Neural progenitor cell (in vitro differentiated cells): ENCODE results near the gene LRRN4.

Source experiments
- EZH2 ChIP-seq: fragments of 200-600 bp; sonication (generic); IDR thresholded peaks from 2 replicates; pipeline ENCODE4 v1.6.1; 2017; ENCODE audit warnings: antibody characterized with exemption, mild to moderate bottlenecking, moderate library complexity
- EZH2phosphoT487 ChIP-seq: fragments of 200-600 bp; sonication (generic); IDR thresholded peaks from 2 replicates; pipeline ENCODE4 v1.6.1; 2017; ENCODE audit warnings: antibody characterized with exemption
- TF ChIP-seq, protein P1 (sequence below): fragments of 200-600 bp; sonication (generic); IDR thresholded peaks from 2 replicates; pipeline ENCODE4 v1.5.1; 2017; ENCODE audit warnings: antibody characterized with exemption, mild to moderate bottlenecking

DNA sequence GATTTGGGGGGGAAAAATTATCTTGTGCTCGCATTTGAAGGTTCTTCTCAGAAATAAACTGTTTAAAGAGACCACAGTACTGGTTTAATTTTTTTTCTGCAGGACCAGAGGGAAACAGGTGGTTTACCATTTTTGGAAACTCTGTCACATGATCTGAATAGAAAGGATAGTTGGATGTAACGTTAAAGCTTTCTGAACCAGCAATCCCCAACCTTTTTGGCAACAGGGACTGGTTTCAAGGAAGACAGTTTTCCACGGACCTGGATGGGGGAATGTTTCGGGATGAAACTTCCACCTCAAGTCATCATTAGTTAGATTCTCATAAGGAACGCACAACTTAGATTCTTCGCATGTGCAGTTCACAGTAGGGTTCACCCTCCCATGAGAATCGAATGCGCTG is 53.0 kb downstream of the LRRN4 start:
- TF ChIP-seq EZH2: no peak
- TF ChIP-seq, protein P1, sequence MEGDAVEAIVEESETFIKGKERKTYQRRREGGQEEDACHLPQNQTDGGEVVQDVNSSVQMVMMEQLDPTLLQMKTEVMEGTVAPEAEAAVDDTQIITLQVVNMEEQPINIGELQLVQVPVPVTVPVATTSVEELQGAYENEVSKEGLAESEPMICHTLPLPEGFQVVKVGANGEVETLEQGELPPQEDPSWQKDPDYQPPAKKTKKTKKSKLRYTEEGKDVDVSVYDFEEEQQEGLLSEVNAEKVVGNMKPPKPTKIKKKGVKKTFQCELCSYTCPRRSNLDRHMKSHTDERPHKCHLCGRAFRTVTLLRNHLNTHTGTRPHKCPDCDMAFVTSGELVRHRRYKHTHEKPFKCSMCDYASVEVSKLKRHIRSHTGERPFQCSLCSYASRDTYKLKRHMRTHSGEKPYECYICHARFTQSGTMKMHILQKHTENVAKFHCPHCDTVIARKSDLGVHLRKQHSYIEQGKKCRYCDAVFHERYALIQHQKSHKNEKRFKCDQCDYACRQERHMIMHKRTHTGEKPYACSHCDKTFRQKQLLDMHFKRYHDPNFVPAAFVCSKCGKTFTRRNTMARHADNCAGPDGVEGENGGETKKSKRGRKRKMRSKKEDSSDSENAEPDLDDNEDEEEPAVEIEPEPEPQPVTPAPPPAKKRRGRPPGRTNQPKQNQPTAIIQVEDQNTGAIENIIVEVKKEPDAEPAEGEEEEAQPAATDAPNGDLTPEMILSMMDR: no peak
- TF ChIP-seq EZH2phosphoT487: no peak
